Naive thymus-derived CD4-positive, alpha-beta T cell (primary cell): ENCODE data around the gene AP2A2. TPM values are rescaled to one million over a fixed set of nuclear protein-coding genes. Genes with fewer than 3 reads are reported as not detected.

Experiments used
- ATAC-seq: fragments of 150-1000 bp; cut with Tn5 transposase; 2 replicates; pipeline ENCODE4 v1.10.0; 2021; ENCODE audit warnings: mild to moderate bottlenecking, moderate library complexity
- CTCF ChIA-PET: fragments of 350-600 bp; sonication (Branson Sonifier 250); formaldehyde crosslinking; loops from one replicate; lab custom pipeline; 2021; ENCODE audit warnings: antibody characterized with exemption; lab: Charles Lee
- POLR2A ChIA-PET: fragments of 350-600 bp; sonication (Branson Sonifier 250); formaldehyde crosslinking; loops from one replicate; lab custom pipeline; 2021; ENCODE audit warnings: antibody characterized with exemption, inconsistent platforms; lab: Charles Lee
- DNase-seq, 9 donors: peaks; one replicate each; pipeline versions ENCODE4 v3.0.0 to v3.0.0-alpha.2; 2020 to 2022; ENCODE audit warnings: mixed read lengths in 1 of 9
- H3K27ac ChIP-seq: one replicate; pipeline ENCODE4 v1.7.0; 2013; ENCODE audit warnings: mild to moderate bottlenecking, low read depth, low read length, moderate library complexity
- H3K27me3 ChIP-seq, 2 donors: one replicate each; pipeline ENCODE4 v1.7.0; 2013; ENCODE audit warnings: low read length in 2 of 2, mild to moderate bottlenecking in 2 of 2, moderate library complexity in 2 of 2; ENCODE audit not compliant: control insufficient read depth in 2 of 2, insufficient read depth in 2 of 2
- H3K36me3 ChIP-seq, 3 experiments: 1 replicate in 2 of 3; 2 replicates in 1 of 3; pipeline ENCODE4 v1.7.0; 2013; ENCODE audit warnings: low read length in 3 of 3, mild to moderate bottlenecking in 3 of 3, moderate library complexity in 1 of 3; ENCODE audit not compliant: insufficient read depth in 3 of 3, control insufficient read depth in 2 of 3
- H3K4me1 ChIP-seq, 2 donors: one replicate each; pipeline ENCODE4 v1.7.0; 2013; ENCODE audit warnings: low read length in 2 of 2, mild to moderate bottlenecking in 2 of 2, moderate library complexity in 1 of 2; ENCODE audit not compliant: control insufficient read depth in 2 of 2, insufficient read depth in 2 of 2
- H3K4me3 ChIP-seq: 2 replicates; pipeline ENCODE4 v1.7.0; 2013; ENCODE audit warnings: mild to moderate bottlenecking, low read length
- H3K9me3 ChIP-seq, 3 experiments: 1 replicate in 2 of 3; 2 replicates in 1 of 3; pipeline ENCODE4 v1.7.0; 2013; ENCODE audit warnings: low read length in 3 of 3; ENCODE audit not compliant: control insufficient read depth in 2 of 3
- H3K27ac Mint-ChIP-seq, 9 donors: one replicate each; pipeline ENCODE4 v1.8.0; 2020 to 2022; ENCODE audit warnings: mixed read lengths in 9 of 9, mild to moderate bottlenecking in 8 of 9, moderate library complexity in 5 of 9, inconsistent platforms in 2 of 9
- H3K27me3 Mint-ChIP-seq, 5 donors: one replicate each; pipeline ENCODE4 v1.8.0; 2021 to 2022; ENCODE audit warnings: mixed read lengths in 5 of 5, mild to moderate bottlenecking in 1 of 5
- H3K36me3 Mint-ChIP-seq, 5 donors: one replicate each; pipeline ENCODE4 v1.8.0; 2020 to 2022; ENCODE audit warnings: mixed read lengths in 5 of 5, mild to moderate bottlenecking in 3 of 5, inconsistent platforms in 1 of 5
- H3K4me1 Mint-ChIP-seq, 7 donors: one replicate each; pipeline ENCODE4 v1.8.0; 2020 to 2022; ENCODE audit warnings: mixed read lengths in 7 of 7, mild to moderate bottlenecking in 3 of 7, inconsistent platforms in 1 of 7
- H3K4me3 Mint-ChIP-seq, 10 donors: one replicate each; pipeline ENCODE4 v1.8.0; 2020 to 2022; ENCODE audit warnings: mild to moderate bottlenecking in 10 of 10, mixed read lengths in 10 of 10, moderate library complexity in 6 of 10, inconsistent platforms in 2 of 10
- H3K9me3 Mint-ChIP-seq, 11 donors: one replicate each; pipeline ENCODE4 v1.8.0; 2020 to 2022; ENCODE audit warnings: mixed read lengths in 11 of 11, mild to moderate bottlenecking in 4 of 11, inconsistent platforms in 1 of 11, moderate library complexity in 1 of 11
- intact Hi-C, 2 donors: fragments of 100-400 bp; cut with micrococcal nuclease; formaldehyde crosslinking; loops; one replicate each; pipeline ENCODE4 v1.15.1; 2023
- polyA plus RNA-seq, 2 donors: library from polyadenylated mRNA; unstranded; fragments of 300-500 nt; fragmentation: Illumina TruSeq; gene quantifications; one replicate each; pipeline ENCODE4 v1.2.3, GENCODE V29; 2021
- total RNA-seq, 6 experiments: library from RNA in 5 of 6; stranded (reverse) in 5 of 6; gene quantifications; 1 replicate in 5 of 6; 2 replicates in 1 of 6; pipeline ENCODE4 v1.2.3 and lab custom pipeline; 2021 to 2026

AP2A2 gene
- total and polyA plus RNA-seq, 7 experiments from 2014 or later: 8.7 to 93.3 (median 79.3) TPM

DNA sequence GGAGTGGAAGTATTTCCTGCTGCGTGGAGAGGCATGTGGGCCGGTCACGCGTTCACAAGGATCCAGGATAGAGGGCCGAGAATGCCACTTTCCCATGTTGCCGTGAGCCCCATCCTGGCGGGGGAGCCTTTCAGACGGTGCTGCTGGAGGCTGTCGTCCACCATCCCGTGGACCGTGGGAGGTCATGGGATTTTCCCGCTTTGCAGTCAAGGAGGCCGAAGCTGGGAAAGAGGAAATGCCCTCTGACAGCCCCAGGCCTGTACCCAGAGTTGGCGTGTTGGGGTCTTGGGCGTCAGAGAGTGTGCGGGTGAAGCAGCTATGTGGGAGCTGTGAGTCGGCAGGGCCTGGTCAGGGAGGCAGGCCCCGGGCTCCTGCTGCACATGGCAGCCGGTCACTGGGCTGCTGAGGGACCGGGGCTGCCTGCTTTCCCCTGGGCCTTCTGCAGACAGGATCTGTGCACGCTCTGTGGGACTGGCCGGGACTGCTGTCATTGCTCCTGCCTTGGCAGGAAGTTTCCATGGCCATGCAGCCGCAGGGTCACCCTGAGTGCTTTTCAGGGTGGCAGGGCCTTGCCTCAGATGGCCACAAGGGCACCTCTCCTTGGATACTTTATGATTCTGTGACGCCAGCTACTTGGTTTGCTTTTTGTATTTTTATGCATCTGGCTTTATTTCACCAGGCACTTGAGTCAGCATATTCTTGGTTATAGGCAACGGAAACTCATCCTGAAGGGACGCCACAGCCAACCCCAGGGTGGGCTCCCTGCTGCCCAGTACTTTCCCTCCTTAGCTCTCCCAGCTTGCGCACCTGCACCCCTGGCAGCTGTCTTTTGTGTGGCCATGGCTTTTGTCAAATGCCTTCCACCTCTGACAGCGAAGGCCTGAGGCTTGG, 52.4 kb downstream of the AP2A2 start:
- intact Hi-C loops: no loop called here
- Histone ChIP-seq H3K4me1 (no peaks in the 10 kb centered on the region), H3K36me3 (peaks cover 0 to 75% (median 9%) of the 10 kb centered on the region in 3 experiments), H3K27ac (no peak overlapping the region), H3K9me3 (no peaks in the 10 kb centered on the region), H3K27me3 (no peaks in the 10 kb centered on the region), H3K4me3 (no peak overlapping the region)
- ChIA-PET POLR2A (interaction anchor here (0.7 kb wide), 1 partner anchor 68 kb away, joined by 4 read pairs; no protein-coding TSS in a partner anchor), CTCF (no interaction called here)
- peaks cover 5 to 17% (median 11%) of the 10 kb centered on the region in 7 donors for H3K4me1 Mint-ChIP-seq
- H3K4me3 Mint-ChIP-seq: no peak overlapping the region
- peak overlapping the region in 3 of 9 donors; percentile 17 to 47 (median 32) for H3K27ac Mint-ChIP-seq
- no peak for ATAC-seq
- H3K36me3 Mint-ChIP-seq: peaks cover 0 to 26% (median 4%) of the 10 kb centered on the region in 5 donors
- no peaks in the 10 kb centered on the region for H3K27me3 Mint-ChIP-seq
- no peak for DNase-seq
- H3K9me3 Mint-ChIP-seq: no peaks in the 10 kb centered on the region

- ChIA-PET CTCF (no interaction called here), POLR2A (no interaction called here)
- Mint-ChIP-seq H3K27me3 (no peaks in the 10 kb centered on the region), H3K4me3 (no peak overlapping the region), H3K9me3 (no peaks in the 10 kb centered on the region), H3K27ac (peak overlapping the region in 1 of 9 donors; percentile 57), H3K36me3 (peaks cover 0 to 23% (median 3%) of the 10 kb centered on the region in 5 donors), H3K4me1 (peaks cover 5 to 17% (median 11%) of the 10 kb centered on the region in 7 donors)
- H3K27ac ChIP-seq: no peak overlapping the region
- H3K27me3 ChIP-seq: no peaks in the 10 kb centered on the region
- no peak overlapping the region for H3K4me3 ChIP-seq
- intact Hi-C loops: no loop called here
- ATAC-seq (no peak), DNase-seq (no peak)
- peaks cover 0 to 71% (median 9%) of the 10 kb centered on the region in 3 experiments for H3K36me3 ChIP-seq
- no peaks in the 10 kb centered on the region for H3K9me3 ChIP-seq
- no peaks in the 10 kb centered on the region for H3K4me1 ChIP-seq
Observed at GRCh38 chr11:978781-979180, 53.1 kb downstream of the AP2A2 start.

- no peaks in the 10 kb centered on the region for H3K9me3 Mint-ChIP-seq
- ATAC-seq (no peak), DNase-seq (no peak)
- H3K27ac ChIP-seq: no peak overlapping the region
- peak overlapping the region in 2 of 9 donors; percentile 25 to 52 for H3K27ac Mint-ChIP-seq
- H3K4me1 Mint-ChIP-seq: peaks cover 4 to 11% (median 9%) of the 10 kb centered on the region in 7 donors
- ChIA-PET POLR2A (no interaction called here), CTCF (no interaction called here)
- intact Hi-C loops: no loop called here
- H3K4me3 Mint-ChIP-seq: no peak overlapping the region
- H3K27me3 ChIP-seq: no peaks in the 10 kb centered on the region
- no peaks in the 10 kb centered on the region for H3K27me3 Mint-ChIP-seq
- H3K4me1 ChIP-seq: no peaks in the 10 kb centered on the region
- H3K36me3 ChIP-seq: peaks cover 0 to 72% (median 13%) of the 10 kb centered on the region in 3 experiments
- no peak overlapping the region for H3K4me3 ChIP-seq
- H3K36me3 Mint-ChIP-seq: peaks cover 0 to 30% (median 0%) of the 10 kb centered on the region in 5 donors
- no peaks in the 10 kb centered on the region for H3K9me3 ChIP-seq
Observed at GRCh38 chr11:980438-981357, 55.0 kb downstream of the AP2A2 start.

GRCh38 chr11:981764-982163, 56.1 kb downstream of the AP2A2 start:
- ATAC-seq (no peak), DNase-seq (no peak)
- Histone ChIP-seq H3K27ac (no peak overlapping the region), H3K27me3 (no peaks in the 10 kb centered on the region), H3K4me3 (no peak overlapping the region), H3K36me3 (peaks cover 0 to 78% (median 13%) of the 10 kb centered on the region in 3 experiments), H3K4me1 (no peaks in the 10 kb centered on the region), H3K9me3 (no peaks in the 10 kb centered on the region)
- no peak overlapping the region for H3K27ac Mint-ChIP-seq
- POLR2A ChIA-PET: no interaction called here
- no peaks in the 10 kb centered on the region for H3K27me3 Mint-ChIP-seq
- H3K9me3 Mint-ChIP-seq: no peaks in the 10 kb centered on the region
- no peak overlapping the region for H3K4me3 Mint-ChIP-seq
- intact Hi-C loops: no loop called here
- peaks cover 0 to 30% (median 0%) of the 10 kb centered on the region in 5 donors for H3K36me3 Mint-ChIP-seq
- CTCF ChIA-PET: no interaction called here
- peaks cover 0 to 4% (median 2%) of the 10 kb centered on the region in 7 donors for H3K4me1 Mint-ChIP-seq

- no peak overlapping the region for H3K27ac ChIP-seq
- H3K9me3 ChIP-seq: no peaks in the 10 kb centered on the region
- DNase-seq (no peak), ATAC-seq (no peak)
- intact Hi-C loops: no loop called here
- Mint-ChIP-seq H3K27ac (no peak overlapping the region), H3K36me3 (peaks cover 0 to 38% (median 3%) of the 10 kb centered on the region in 5 donors), H3K27me3 (no peaks in the 10 kb centered on the region), H3K4me1 (peaks cover 0 to 4% (median 0%) of the 10 kb centered on the region in 7 donors), H3K9me3 (no peaks in the 10 kb centered on the region), H3K4me3 (no peak overlapping the region)
- H3K27me3 ChIP-seq: no peaks in the 10 kb centered on the region
- H3K36me3 ChIP-seq: peaks cover 0 to 80% (median 6%) of the 10 kb centered on the region in 3 experiments
- H3K4me1 ChIP-seq: no peaks in the 10 kb centered on the region
- ChIA-PET POLR2A (no interaction called here), CTCF (no interaction called here)
- H3K4me3 ChIP-seq: no peak overlapping the region
Observed at GRCh38 chr11:984546-984945, 58.9 kb downstream of the AP2A2 start.

- ATAC-seq: no peak
- peaks cover 0 to 4% (median 0%) of the 10 kb centered on the region in 7 donors for H3K4me1 Mint-ChIP-seq
- DNase-seq: no peak
- no peaks in the 10 kb centered on the region for H3K9me3 Mint-ChIP-seq
- no peak overlapping the region for H3K4me3 ChIP-seq
- H3K27ac ChIP-seq: no peak overlapping the region
- H3K4me3 Mint-ChIP-seq: no peak overlapping the region
- H3K4me1 ChIP-seq: no peaks in the 10 kb centered on the region
- no peaks in the 10 kb centered on the region for H3K9me3 ChIP-seq
- peaks cover 0 to 88% (median 7%) of the 10 kb centered on the region in 3 experiments for H3K36me3 ChIP-seq
- intact Hi-C loops: no loop called here
- ChIA-PET CTCF (no interaction called here), POLR2A (no interaction called here)
- H3K27me3 ChIP-seq: no peaks in the 10 kb centered on the region
- H3K36me3 Mint-ChIP-seq: peaks cover 0 to 42% (median 4%) of the 10 kb centered on the region in 5 donors
- no peaks in the 10 kb centered on the region for H3K27me3 Mint-ChIP-seq
- H3K27ac Mint-ChIP-seq: no peak overlapping the region
Observed at GRCh38 chr11:985406-985805, 59.7 kb downstream of the AP2A2 start.
